Measurements from ENCODE around the gene KRTCAP3.

The KRTCAP3 gene

DNA sequence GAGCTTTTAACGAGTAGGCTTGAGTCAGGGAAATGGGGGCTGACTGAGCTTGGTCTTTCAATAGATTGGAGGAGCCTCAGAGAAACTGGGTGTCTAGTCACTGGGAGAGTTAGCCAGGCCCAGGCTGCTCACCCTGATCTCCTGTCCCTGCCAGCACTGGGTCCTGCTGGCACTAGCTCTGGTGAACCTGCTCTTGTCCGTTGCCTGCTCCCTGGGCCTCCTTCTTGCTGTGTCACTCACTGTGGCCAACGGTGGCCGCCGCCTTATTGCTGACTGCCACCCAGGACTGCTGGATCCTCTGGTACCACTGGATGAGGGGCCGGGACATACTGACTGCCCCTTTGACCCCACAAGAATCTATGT is 720 bp downstream of the KRTCAP3 start:
- DNase-seq = no peak

DNA sequence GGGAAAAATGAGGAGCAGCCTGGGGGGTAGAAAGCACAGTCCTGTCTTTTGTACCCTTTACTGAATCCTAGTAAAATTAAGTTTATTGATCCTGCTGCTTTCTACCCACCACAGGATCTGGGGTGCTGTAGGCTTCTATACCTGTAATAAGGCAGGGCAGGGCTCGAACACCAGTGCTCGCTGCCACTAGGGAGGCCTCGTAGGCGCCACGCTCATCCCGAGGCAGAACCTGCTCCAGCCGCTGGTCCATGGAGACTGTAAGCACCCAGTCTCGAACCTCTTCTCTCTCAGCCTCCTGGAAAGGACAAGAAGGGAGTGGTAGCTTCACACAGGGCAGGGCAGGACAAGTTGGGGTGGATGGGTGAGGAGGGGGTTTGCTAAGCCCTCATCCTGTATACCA is 3.0 kb downstream of the KRTCAP3 start:
- no peak for DNase-seq

DNA sequence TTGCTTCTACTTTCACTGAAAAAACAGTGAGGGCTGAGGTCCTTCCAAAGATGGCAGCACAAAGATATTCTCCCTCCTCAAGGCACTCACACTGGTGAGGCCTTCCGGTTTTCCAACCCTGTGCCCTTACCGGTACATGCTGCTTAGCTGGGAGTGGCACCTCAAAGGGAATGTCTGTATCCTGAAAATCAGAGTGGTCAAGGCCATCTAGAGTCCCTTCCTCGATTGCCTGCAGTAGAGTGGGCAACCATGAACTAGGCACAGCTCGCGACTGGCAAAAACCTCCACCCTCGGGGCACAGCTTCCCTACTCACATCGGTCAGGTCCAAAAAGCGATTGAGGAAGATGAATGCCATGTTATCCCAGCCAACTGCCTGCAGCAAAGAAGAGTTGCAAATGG is 3.4 kb downstream of the KRTCAP3 start:
- DNase-seq = no peak

DNA sequence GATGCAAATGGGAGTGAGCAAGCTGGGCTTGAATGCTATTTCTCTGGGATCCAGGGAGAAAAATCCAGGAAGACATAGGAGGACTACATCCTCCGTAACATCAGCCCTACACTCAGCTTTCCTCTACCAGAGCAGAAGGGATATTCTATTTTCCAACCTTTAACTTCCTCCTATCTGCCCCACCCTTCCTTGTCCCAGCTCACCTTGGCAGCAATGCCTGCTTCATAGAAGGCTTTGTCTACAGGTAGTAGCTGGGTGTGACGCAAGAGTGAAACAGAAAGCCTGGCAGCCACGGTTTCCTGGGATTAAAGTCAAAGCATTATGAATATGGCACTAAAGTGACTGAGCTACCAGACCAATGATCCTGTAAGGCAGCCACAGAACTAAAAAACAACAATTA is 3.9 kb downstream of the KRTCAP3 start:
- no peak for DNase-seq

DNA sequence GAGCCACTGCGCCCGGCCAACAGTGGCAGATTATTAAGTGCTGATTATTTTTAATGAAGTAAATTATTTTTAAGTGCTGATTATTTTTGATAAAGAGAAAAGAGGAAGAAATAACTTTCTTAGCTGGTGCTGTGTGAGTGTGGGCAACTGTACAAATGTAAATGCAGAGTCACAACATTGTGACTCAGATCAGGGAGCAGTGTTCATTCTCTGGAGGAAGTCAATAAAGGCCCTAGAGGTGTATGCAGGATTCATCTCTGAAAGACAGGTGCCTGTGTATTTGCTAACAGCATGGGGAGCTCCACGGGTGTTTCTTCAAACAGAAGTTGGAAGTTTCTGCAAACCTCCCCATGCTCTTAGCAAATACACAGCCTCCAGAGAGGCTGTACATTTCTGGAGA is 6.2 kb downstream of the KRTCAP3 start:
- no peak for DNase-seq

DNA sequence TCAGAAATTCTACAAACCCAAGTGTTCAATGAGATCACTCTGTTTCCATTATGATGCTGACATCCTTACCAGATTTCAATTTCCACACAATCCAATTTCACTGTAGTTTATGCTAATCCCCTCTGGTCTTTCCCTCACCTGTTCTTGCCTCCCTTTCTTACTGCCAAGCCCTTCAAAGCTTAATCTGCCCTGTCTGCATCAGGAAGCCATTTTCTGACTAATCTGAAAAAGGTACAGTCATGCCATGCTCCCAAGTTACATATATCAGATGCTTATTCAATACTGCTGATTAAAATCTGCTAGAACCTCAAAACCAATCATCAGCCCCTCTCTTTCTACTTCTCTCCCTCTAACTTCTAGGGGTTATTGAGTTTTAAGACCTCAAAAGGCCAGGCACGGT is 8.9 kb downstream of the KRTCAP3 start:
- no peak for DNase-seq

DNA sequence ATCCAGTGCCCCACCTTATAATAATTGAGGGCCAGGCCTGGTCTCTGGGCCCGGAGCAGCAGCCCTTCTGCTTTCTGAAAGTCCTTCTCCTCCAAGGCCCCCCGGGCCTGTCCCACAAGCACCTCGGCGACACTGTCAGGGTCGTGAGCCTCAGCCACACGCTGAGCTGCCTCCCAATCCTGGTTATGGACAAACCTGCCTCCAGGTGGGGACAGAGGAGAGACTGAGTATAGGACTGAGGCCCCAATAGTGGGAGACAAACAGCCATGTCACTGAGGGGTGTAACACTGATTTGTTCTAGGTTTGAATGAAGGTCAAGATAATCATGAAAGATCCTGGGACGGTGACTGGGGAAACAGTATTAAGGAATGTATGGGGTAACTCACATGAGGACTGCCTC is 11.8 kb downstream of the KRTCAP3 start:
- no peak for DNase-seq

DNA sequence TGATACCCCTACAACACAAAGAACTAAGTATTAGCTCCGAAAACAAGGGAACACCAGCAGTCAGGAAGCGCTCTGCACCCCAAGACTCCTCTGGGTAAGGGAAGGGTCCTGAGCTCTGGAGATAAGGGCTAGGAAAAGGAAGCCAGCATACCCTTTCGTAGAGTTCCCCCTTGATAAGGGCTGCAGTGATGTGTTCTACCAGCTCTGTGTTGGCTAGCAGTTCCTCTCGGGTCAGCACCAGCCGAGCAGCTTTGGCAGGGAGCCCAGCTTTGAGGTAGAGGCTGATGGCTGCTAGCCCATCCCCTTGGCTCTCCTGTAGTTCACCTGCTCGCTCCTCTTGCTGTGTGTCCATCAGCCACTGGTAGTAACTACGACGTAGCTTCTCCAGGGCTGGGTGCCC is 18.9 kb downstream of the KRTCAP3 start:
- no peak for DNase-seq

DNA sequence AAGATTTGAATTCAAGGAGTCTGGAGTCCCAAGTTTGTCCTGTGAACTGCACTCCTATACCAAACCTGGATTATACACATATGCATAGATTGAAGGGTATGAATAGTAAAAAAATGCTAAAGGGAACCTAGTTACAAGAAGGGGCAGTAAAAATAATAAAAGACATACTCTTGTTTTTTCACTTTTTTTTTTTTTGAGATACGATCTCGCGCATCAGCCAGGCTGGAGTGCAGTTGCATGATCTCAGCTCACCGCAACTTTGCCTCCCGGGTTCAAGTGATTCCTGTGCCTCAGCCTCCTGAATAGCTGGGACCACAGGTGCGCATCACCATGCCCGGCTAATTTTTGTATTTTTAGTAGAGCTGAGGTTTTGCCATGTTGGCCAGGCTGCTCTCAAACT is 22.3 kb downstream of the KRTCAP3 start:
- no peak for DNase-seq

DNA sequence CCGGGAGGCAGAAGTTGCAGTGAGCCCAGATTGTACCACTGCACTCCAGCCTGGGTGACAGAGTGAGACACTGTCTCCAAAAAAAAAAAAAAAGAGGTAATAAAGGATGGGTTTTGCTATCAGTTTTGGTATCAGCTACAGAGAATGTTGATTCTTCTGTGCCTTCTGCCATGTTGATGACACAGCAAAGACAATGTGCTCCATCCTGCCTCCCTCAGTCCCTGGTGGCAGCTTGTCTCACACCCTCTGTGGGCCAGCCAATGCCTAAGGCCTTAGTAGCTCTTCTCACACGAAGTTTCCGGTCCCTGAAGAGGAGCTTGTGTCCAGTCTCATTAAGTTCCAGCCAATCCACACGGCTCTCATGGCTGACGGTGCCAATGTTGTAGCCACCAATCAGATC is 29.8 kb downstream of the KRTCAP3 start:
- DNase-seq = no peak

DNA sequence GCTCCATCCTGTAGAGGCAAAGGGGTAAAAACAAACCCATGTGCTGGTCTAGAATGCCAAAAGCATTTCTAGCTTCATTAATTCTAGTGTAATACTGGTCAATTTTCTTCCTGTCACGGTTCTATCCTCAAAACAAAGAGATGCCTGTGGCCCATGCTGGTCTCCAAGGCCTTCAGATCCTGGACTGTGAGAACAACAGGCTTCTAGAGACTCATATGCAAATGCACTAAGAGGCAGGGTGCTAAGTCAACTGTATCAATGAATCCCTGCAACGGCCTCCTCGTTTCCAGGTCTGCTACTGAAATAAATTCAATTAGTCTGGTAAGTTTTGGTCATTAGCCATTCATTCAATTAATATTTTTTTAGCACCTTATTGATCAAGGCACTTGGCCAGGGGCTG is 43.3 kb downstream of the KRTCAP3 start:
- no peak for DNase-seq

DNA sequence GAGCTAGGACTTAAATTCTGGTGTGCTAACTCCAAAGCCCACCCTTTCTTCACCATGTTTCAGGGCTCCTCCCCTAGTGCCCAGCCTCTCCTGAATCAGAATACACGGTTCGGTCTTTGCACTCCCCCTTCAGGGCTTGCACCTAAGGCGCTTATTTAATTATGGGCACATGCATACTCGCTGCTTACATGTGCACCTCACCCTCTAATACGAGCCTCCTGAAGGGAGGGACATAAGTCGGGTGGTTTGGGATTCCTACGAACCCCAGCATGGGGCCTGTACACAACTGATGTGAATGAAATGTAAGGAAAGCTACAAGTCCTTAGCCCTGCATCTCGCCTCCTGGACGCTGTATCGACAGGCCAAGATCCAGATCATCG is 46.9 kb downstream of the KRTCAP3 start:
- DNase-seq = peak; percentile 3

DNA sequence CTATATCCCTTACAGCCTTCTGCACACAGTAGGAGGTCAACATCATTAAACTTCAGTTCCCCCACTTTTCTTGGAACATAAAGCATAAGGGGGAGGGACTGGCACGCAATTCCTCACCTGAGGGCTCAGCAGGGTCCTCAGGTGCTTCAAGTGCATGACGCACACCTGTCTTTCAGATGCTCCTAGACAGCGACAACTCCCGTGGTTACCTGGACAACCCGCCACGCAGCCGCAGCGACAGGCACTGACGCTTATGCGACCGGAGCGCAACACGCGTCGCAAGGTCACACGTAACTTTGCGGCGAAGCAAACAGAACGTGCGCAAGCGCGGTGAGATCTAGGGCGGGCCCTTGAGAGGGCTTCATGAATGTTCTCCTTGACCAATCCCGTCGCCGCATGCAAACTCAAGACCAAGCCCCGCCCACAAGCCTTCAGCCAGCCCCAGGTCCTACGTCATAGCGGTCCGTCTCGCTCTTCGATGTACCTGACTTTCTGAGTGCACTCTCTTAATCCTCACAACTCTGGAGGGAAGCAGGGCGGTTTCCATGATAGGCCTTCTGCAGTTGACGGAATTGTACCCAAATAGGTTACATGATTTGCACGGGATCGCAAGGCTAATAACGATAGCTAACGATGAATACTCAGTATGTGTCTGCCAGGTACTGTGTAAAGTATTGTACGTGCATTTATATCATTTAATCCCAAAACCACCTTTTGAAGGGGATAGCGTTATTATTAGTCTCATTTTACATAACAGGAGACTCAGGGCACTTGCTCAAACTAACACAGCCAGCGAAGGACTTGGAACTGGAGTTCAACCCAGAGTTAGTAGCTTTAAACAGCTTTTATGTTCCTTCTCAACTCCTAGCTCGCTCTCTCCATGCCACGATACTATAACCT is 47.6 kb downstream of the KRTCAP3 start, which contains the start of gene IFT172:
Gene IFT172 (minus strand): TSS at position 246 of the 900 bp plus-strand sequence. CDS start 90 bp downstream, at position 156.
- DNase-seq = peak; percentile 99

DNA sequence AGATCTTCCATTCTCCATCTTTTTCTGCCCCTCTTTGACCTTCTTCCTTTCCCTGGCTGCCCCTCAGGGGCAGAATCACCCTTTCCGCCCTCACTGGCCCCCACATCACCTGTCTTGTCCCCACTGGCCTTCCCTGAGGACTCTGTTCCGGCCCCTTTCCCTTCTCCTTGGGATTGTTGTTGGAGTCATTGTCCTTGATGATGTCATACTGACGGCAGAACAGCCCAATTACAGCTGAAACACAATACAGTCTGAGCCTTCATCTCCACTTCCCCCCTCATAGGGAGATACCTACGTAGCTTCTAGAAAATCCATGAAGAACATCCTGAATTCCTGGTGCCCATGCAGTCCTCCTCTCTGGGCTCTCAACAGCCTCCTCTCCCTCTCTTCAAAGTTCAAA is 50.4 kb downstream of the KRTCAP3 start:
- DNase-seq = no peak

DNA sequence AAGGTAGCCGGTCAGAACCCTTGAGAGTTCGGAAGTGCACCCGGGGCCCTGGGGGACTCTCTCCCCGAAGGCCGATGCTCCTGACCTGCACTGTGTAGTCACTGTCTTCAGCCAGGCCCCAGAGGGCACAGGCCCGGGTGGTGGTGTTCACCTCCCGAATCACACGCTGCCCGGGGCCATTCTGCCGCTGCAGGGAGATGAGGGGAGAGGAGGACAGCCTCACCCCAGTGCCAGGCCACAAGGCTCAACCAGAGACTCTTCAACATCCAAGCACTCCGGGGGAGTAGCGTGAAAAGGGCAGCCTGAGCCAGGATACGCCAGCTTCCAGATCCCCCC is 51.7 kb downstream of the KRTCAP3 start:
- no peak for DNase-seq

Data from activated naive CD4-positive, alpha-beta T cell treated with Interleukin-2 at 50 U/mL for 16 hours (primary cell).